Thoracic aorta (tissue), 2 donors: ENCODE measurements around the gene BSN. TPM values are rescaled to one million over a fixed set of nuclear protein-coding genes. Genes with fewer than 3 reads are reported as not detected.

Experiments used
- ATAC-seq: fragments of 150-250 bp; one replicate; pipeline ENCODE4 v1.8.0; 2017; ENCODE audit warnings: low read depth; ENCODE audit not compliant: insufficient number of reproducible peaks, low FRiP score
- DNase-seq: peaks from one replicate; pipeline ENCODE4 v3.0.0-alpha.2; 2020; ENCODE audit warnings: low spot score
- H3K27ac ChIP-seq, 2 donors: fragments of 200-600 bp; sonication (generic); 1 replicate in 1 of 2; 2 replicates in 1 of 2; pipeline ENCODE4 v1.5.1; 2016; ENCODE audit warnings: mild to moderate bottlenecking in 2 of 2, moderate library complexity in 2 of 2
- H3K27me3 ChIP-seq: fragments of 200-600 bp; sonication (generic); replicated peaks from 2 replicates; pipeline ENCODE4 v1.6.0; 2016; ENCODE audit warnings: mild to moderate bottlenecking; ENCODE audit not compliant: insufficient read depth
- H3K36me3 ChIP-seq: fragments of 200-600 bp; sonication (generic); one replicate; pipeline ENCODE4 v1.5.1; 2016
- H3K4me1 ChIP-seq, 2 donors: fragments of 200-600 bp; sonication (generic); 1 replicate in 1 of 2; 2 replicates in 1 of 2; pipeline versions ENCODE4 v1.5.1 to v1.6.0; 2016; ENCODE audit warnings: low read depth in 2 of 2, mild to moderate bottlenecking in 1 of 2; ENCODE audit not compliant: control insufficient read depth in 1 of 2
- H3K4me3 ChIP-seq: fragments of 200-600 bp; sonication (generic); 2 replicates; pipeline ENCODE4 v1.5.1; 2016; ENCODE audit warnings: mild to moderate bottlenecking
- H3K9me3 ChIP-seq: fragments of 200-600 bp; sonication (generic); 2 replicates; pipeline ENCODE4 v1.5.1; 2016
- CTCF ChIP-seq: fragments of 200-600 bp; sonication (generic); IDR thresholded peaks from one replicate; pipeline ENCODE4 v1.5.1; 2019; ENCODE audit warnings: antibody characterized with exemption
- total RNA-seq, 2 donors: library from RNA; depleted of rRNA; stranded (reverse); fragments of >200 nt; gene quantifications; one replicate each; pipeline versions ENCODE4 v1.1.0 to v1.2.3, GENCODE V29; 2016

BSN gene
- total RNA-seq, 2 donors from 2014 or later: 0.27 to 0.35 TPM

- ATAC-seq (no peak), DNase-seq (no peak)
- no peak for TF ChIP-seq CTCF
- H3K36me3 ChIP-seq: no peaks in the 10 kb centered on the region
- no peak overlapping the region for H3K27ac ChIP-seq
- no peaks in the 10 kb centered on the region for H3K4me1 ChIP-seq
- H3K4me3 ChIP-seq: no peak overlapping the region
- no peaks in the 10 kb centered on the region for H3K27me3 ChIP-seq
- no peaks in the 10 kb centered on the region for H3K9me3 ChIP-seq
These were observed 56.5 kb downstream of the BSN start for GRCh38 chr3:49610666-49611280.

GRCh38 chr3:49611291-49611690 is 57.0 kb downstream of the BSN start:
- Histone ChIP-seq H3K27ac (no peak overlapping the region), H3K4me3 (no peak overlapping the region), H3K27me3 (no peaks in the 10 kb centered on the region), H3K36me3 (no peaks in the 10 kb centered on the region), H3K4me1 (no peaks in the 10 kb centered on the region), H3K9me3 (no peaks in the 10 kb centered on the region)
- DNase-seq (no peak), ATAC-seq (no peak)
- no peak for TF ChIP-seq CTCF

DNA sequence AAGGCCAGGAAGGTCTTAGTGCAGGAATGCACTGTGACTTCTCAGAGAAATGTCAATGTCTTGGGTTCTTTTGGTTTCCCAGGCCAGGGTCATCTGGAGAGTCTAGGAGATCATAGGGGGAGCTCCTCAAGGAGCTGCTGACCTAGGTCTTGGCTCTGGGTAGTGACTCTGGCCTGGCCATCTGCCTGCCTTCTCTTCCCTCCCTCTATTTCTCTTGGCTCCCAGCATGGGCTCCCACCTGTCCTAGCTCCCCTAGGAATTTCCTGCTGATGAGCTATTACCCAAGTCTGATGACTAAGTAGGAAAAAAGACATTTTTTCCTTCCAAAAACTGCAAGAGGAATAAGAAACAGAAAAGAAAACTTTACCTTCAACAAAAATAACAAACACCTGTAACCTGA is 57.4 kb downstream of the BSN start:
- Histone ChIP-seq H3K9me3 (no peaks in the 10 kb centered on the region), H3K27ac (no peak overlapping the region), H3K36me3 (no peaks in the 10 kb centered on the region), H3K4me1 (no peaks in the 10 kb centered on the region), H3K27me3 (no peaks in the 10 kb centered on the region), H3K4me3 (no peak overlapping the region)
- DNase-seq (no peak), ATAC-seq (no peak)
- no peak for TF ChIP-seq CTCF

GRCh38 chr3:49614936-49615335 is 60.7 kb downstream of the BSN start:
- no peak overlapping the region for H3K4me3 ChIP-seq
- no peaks in the 10 kb centered on the region for H3K9me3 ChIP-seq
- H3K27ac ChIP-seq: no peak overlapping the region
- no peaks in the 10 kb centered on the region for H3K27me3 ChIP-seq
- DNase-seq (no peak), ATAC-seq (no peak)
- H3K4me1 ChIP-seq: no peaks in the 10 kb centered on the region
- TF ChIP-seq CTCF: no peak
- H3K36me3 ChIP-seq: no peaks in the 10 kb centered on the region

DNA sequence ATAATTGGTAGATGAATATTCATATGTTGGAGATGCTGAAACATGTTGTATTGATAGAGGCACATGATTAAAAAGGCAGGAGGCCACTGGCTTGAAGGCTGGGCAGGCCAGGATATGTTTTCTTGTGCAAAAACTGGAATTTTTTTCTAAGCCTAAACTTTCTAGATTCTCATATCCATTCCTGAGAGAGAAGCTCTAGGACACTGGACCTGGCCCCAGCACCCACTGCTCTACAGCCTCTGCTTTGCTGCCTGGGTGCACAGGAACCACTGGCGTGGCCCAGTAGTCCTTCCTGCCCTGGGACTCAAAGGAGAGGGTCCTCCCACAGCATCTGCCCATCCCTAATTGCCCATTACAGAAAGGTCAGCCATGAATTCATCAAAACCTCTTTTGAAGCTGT is 61.8 kb downstream of the BSN start:
- DNase-seq (no peak), ATAC-seq (no peak)
- H3K9me3 ChIP-seq: no peaks in the 10 kb centered on the region
- no peaks in the 10 kb centered on the region for H3K36me3 ChIP-seq
- H3K27ac ChIP-seq: no peak overlapping the region
- H3K4me1 ChIP-seq: no peaks in the 10 kb centered on the region
- no peak for TF ChIP-seq CTCF
- H3K27me3 ChIP-seq: no peaks in the 10 kb centered on the region
- H3K4me3 ChIP-seq: no peak overlapping the region
